H1 (cell line): Measurements from ENCODE around the gene LYPD6. TPM values are rescaled to one million over a fixed set of nuclear protein-coding genes. Genes with fewer than 3 reads are reported as not detected.

Experiments used
- ATF2 ChIP-seq: IDR thresholded peaks from 2 replicates; pipeline ENCODE4 v1.6.1; 2012; ENCODE audit warnings: low read length, inconsistent platforms
- ATF3 ChIP-seq: IDR thresholded peaks from 2 replicates; pipeline ENCODE4 v1.6.1; 2011; ENCODE audit warnings: low read depth, mild to moderate bottlenecking, low read length; ENCODE audit not compliant: insufficient read depth
- BCL11A ChIP-seq, 2 experiments: IDR thresholded peaks; one replicate each; pipeline ENCODE4 v1.6.1; 2011; ENCODE audit warnings: low read depth in 2 of 2, low read length in 2 of 2, mild to moderate bottlenecking in 2 of 2
- CHD1 ChIP-seq: IDR thresholded peaks from 2 replicates; pipeline ENCODE4 v1.6.1; 2012; ENCODE audit warnings: low read depth, low read length, improper control_type of control experiment
- CTBP2 ChIP-seq: IDR thresholded peaks from 2 replicates; pipeline ENCODE4 v1.7.0; 2011; ENCODE audit warnings: borderline replicate concordance, mild to moderate bottlenecking, moderate library complexity, mixed read lengths, low read length; ENCODE audit not compliant: insufficient read depth, insufficient read length
- E2F6 ChIP-seq: IDR thresholded peaks from 2 replicates; pipeline ENCODE4 v1.6.1; 2012; ENCODE audit warnings: inconsistent platforms
- FOSL1 ChIP-seq: IDR thresholded peaks from 2 replicates; pipeline ENCODE4 v1.6.1; 2011; ENCODE audit warnings: mild to moderate bottlenecking, low read depth, low read length, moderate library complexity; ENCODE audit not compliant: insufficient read depth
- GTF2F1 ChIP-seq: IDR thresholded peaks from 2 replicates; pipeline ENCODE4 v1.6.1; 2012; ENCODE audit warnings: low read depth, low read length, improper control_type of control experiment, borderline replicate concordance
- JUN ChIP-seq: IDR thresholded peaks from 2 replicates; pipeline ENCODE4 v1.6.1; 2011; ENCODE audit warnings: low read depth, mild to moderate bottlenecking, improper control_type of control experiment, low read length
- MAFK ChIP-seq: IDR thresholded peaks from 2 replicates; pipeline ENCODE4 v1.6.1; 2012; ENCODE audit warnings: low read depth, mild to moderate bottlenecking, improper control_type of control experiment, low read length
- MAX ChIP-seq: IDR thresholded peaks from 2 replicates; pipeline ENCODE4 v1.6.1; 2012; ENCODE audit warnings: inconsistent platforms
- PHF8 ChIP-seq: fragments of 200-600 bp; sonication (generic); conservative IDR thresholded peaks from 2 replicates; pipeline ENCODE4 v1.7.1; 2012; ENCODE audit warnings: low read depth, mild to moderate bottlenecking, inconsistent platforms, low read length, moderate library complexity
- RAD21 ChIP-seq, 2 experiments: IDR thresholded peaks in 1 of 2; conservative IDR thresholded peaks in 1 of 2; 2 replicates each; pipeline ENCODE4 v1.6.1; 2011; ENCODE audit warnings: low read depth in 2 of 2, low read length in 2 of 2, improper control_type of control experiment in 1 of 2, inconsistent platforms in 1 of 2, mild to moderate bottlenecking in 1 of 2, moderate library complexity in 1 of 2
- RBBP5 ChIP-seq: IDR thresholded peaks from 2 replicates; pipeline ENCODE4 v1.7.1; 2012; ENCODE audit warnings: low read depth, mild to moderate bottlenecking, inconsistent platforms, low read length, moderate library complexity, borderline replicate concordance
- RXRA ChIP-seq: IDR thresholded peaks from 2 replicates; pipeline ENCODE4 v1.6.1; 2011; ENCODE audit warnings: low read depth, mild to moderate bottlenecking, low read length, moderate library complexity; ENCODE audit not compliant: insufficient read depth
- SAP30 ChIP-seq: fragments of 300-600 bp; sonication (generic); IDR thresholded peaks from 2 replicates; pipeline ENCODE4 v1.7.1; 2012; ENCODE audit warnings: low read length, moderate library complexity, mild to moderate bottlenecking, inconsistent platforms; ENCODE audit not compliant: insufficient read depth, insufficient replicate concordance
- SIX5 ChIP-seq: IDR thresholded peaks from 2 replicates; pipeline ENCODE4 v1.6.1; 2011; ENCODE audit warnings: mild to moderate bottlenecking, low read depth, low read length
- SP2 ChIP-seq: IDR thresholded peaks from 2 replicates; pipeline ENCODE4 v1.6.1; 2012; ENCODE audit warnings: mild to moderate bottlenecking, low read length, inconsistent platforms
- SRF ChIP-seq: IDR thresholded peaks from 2 replicates; pipeline ENCODE4 v1.6.1; 2011; ENCODE audit warnings: mild to moderate bottlenecking, low read depth, low read length, moderate library complexity
- TBP ChIP-seq: IDR thresholded peaks from 2 replicates; pipeline ENCODE4 v1.6.1; 2011; ENCODE audit warnings: low read depth, low read length, improper control_type of control experiment
- YY1 ChIP-seq: IDR thresholded peaks from 2 replicates; pipeline ENCODE4 v1.6.1; 2011; ENCODE audit warnings: low read depth, mild to moderate bottlenecking, low read length
- polyA plus RNA-seq, 7 experiments: library from polyadenylated mRNA; depleted of rRNA in 3 of 7; stranded (reverse) in 5 of 7; unstranded in 2 of 7; fragments of >200 nt in 5 of 7; fragments of 200-250 nt in 2 of 7; gene quantifications; 1 replicate in 5 of 7; 2 replicates in 1 of 7; 4 replicates in 1 of 7; pipeline versions ENCODE4 v1.2.1 to v1.2.3, GENCODE V29; 2011 to 2013; ENCODE audit warnings: missing spikeins in 2 of 7, mixed read lengths in 2 of 7
- total RNA-seq: library from RNA; stranded (reverse); fragmentation: NEBNext Ultra II Directional; extraction: Animal tissue kit (Norgen Biotek cat#: 25700); gene quantifications from 2 replicates; pipeline ENCODE4 v1.2.1, GENCODE V29; 2021

LYPD6 gene
- total and polyA plus RNA-seq, 2 of the 8 experiments (the other 6 are each of a cell fraction or from before 2014, with no cell fraction given), result 5.6 to 8.9 TPM

DNA sequence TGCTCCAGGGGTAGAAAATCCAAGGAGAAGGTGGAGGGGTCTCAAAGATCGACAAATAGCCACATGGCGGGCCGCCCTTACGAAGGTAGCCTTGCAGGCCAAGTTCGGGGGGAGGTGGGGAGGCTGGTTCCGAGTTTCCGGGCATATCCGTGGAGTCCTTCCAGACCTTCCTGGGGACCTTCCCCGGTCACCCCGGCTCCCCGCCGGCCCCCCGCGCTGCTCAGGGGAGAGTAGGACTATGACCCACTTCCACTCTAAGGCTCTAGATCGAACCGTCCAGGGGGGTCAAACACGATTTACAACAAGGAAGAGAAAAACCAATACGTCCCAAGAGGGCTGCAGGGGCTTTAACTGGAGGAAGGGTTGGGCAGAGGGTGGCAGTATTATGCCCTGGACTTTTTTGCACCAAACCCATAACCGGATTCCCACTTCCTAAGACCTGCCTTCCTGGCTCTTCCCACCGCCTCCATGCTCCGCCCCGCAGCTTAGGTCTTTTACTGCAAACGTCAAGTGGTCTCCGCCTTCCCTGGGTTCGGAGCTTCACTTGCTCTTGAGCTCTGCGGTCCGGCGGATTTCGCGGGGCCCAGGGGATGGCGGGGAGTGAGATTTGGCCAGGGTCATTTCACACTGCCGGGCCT, 779 bp upstream of the LYPD6 start (continued):
- TF ChIP-seq ATF2, result no peak
- no peak for TF ChIP-seq YY1
- no peak for TF ChIP-seq SIX5
- no peak for TF ChIP-seq MAFK
- TF ChIP-seq GTF2F1, result no peak
- TF ChIP-seq CHD1, result no peak
- no peak for TF ChIP-seq E2F6
- no peak; the same call in 1 of the 2 replicates for TF ChIP-seq PHF8
- no peak for TF ChIP-seq ATF3
- 0 out of 2 replicates have a peak, but pooled peaks have one; percentile 8 for TF ChIP-seq MAX
- TF ChIP-seq JUN, result no peak
- TF ChIP-seq SAP30, result peak; percentile 14
- TF ChIP-seq RBBP5, result 0 out of 2 replicates have a peak, but pooled peaks have one; percentile 15
- no peak for TF ChIP-seq SP2
- TF ChIP-seq CTBP2, result no peak
- TF ChIP-seq FOSL1, result no peak
- TF ChIP-seq RXRA, result no peak
- TF ChIP-seq BCL11A (IDR thresholded peaks at IDR 0.05; ENCODE audit: low read depth in 2 of 2, low read length in 2 of 2), result no peak
- no peak for TF ChIP-seq RAD21 (IDR thresholded peaks at IDR 0.05 in 1 of 2, conservative IDR thresholded peaks at IDR 0.05 in 1 of 2; ENCODE audit: low read depth in 2 of 2, low read length in 2 of 2)
- TF ChIP-seq TBP, result 0 out of 2 replicates have a peak, but pooled peaks have one; percentile 22
- no peak for TF ChIP-seq SRF
